H1 (cell line): Measurements from ENCODE around the gene VASN.

Experiments
- CEBPB ChIP-seq: IDR thresholded peaks from 2 replicates; pipeline ENCODE4 v1.6.1; 2012; ENCODE audit warnings: low read depth, low read length
- CREB1 ChIP-seq: IDR thresholded peaks from 2 replicates; pipeline ENCODE4 v1.6.1; 2012; ENCODE audit warnings: inconsistent platforms
- CTCF ChIP-seq, 3 experiments: IDR thresholded peaks; 1 replicate in 2 of 3; 2 replicates in 1 of 3; pipeline versions ENCODE4 v1.5.1 to v1.6.1; 2011; ENCODE audit warnings: low read length in 3 of 3, mild to moderate bottlenecking in 3 of 3, inconsistent platforms in 2 of 3, low read depth in 1 of 3, moderate library complexity in 1 of 3; ENCODE audit not compliant: insufficient read depth in 1 of 3; ENCODE audit errors: control extremely low read depth in 1 of 3
- EP300 ChIP-seq, 2 experiments: IDR thresholded peaks; 1 replicate in 1 of 2; 2 replicates in 1 of 2; pipeline ENCODE4 v1.6.1; 2011 to 2012; ENCODE audit warnings: low read depth in 2 of 2, low read length in 2 of 2, mild to moderate bottlenecking in 2 of 2, borderline replicate concordance in 1 of 2, inconsistent platforms in 1 of 2, moderate library complexity in 1 of 2
- JUND ChIP-seq: IDR thresholded peaks from 2 replicates; pipeline ENCODE4 v1.6.1; 2011; ENCODE audit warnings: mild to moderate bottlenecking, improper control_type of control experiment, low read length
- MAFK ChIP-seq: IDR thresholded peaks from 2 replicates; pipeline ENCODE4 v1.6.1; 2012; ENCODE audit warnings: low read depth, mild to moderate bottlenecking, improper control_type of control experiment, low read length
- MAX ChIP-seq: IDR thresholded peaks from 2 replicates; pipeline ENCODE4 v1.6.1; 2012; ENCODE audit warnings: inconsistent platforms
- RFX5 ChIP-seq: IDR thresholded peaks from 2 replicates; pipeline ENCODE4 v1.6.1; 2011; ENCODE audit warnings: low read depth, low read length, improper control_type of control experiment, borderline replicate concordance
- ZNF274 ChIP-seq: IDR thresholded peaks from 2 replicates; pipeline ENCODE4 v1.7.0; 2012; ENCODE audit warnings: low read length, borderline replicate concordance; ENCODE audit errors: extremely low read depth

DNA sequence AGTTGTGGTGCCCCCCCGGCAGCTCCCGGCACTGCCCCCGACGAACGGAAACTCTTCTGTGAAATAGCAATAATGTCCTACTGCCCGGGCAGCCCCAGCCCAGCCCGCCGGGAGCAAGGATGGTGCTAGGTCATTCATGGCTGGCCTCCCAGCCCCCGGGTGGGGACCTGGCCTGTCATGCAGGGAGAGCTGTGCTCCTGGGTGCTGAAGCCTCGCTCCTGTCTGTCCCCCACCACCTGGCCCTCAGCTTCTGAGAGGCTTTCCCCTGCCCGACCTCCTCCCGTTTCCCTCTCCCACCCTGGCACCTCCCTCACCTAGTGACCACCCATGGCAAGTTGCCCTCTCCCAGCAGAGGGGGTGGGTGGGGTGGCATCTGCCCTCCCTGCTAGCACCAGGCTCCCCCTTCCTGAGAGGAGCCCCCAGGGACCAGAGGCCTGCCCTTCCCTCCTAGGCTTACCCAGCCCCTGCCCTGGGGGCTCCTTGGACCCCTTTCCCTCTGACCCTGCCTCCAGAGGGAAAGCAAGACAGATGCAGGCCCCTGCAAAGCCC, 34.0 kb upstream of the VASN start:
- TF ChIP-seq RFX5 (no peak), CTCF (IDR thresholded peaks at IDR 0.05; ENCODE audit: control extremely low read depth in 1 of 3, insufficient read depth in 1 of 3, low read depth in 1 of 3, low read length in 3 of 3) (no peak), MAFK (no peak), ZNF274 (no peak), EP300 (IDR thresholded peaks at IDR 0.05; ENCODE audit: borderline replicate concordance in 1 of 2, low read depth in 2 of 2, low read length in 2 of 2) (no peak), CREB1 (no peak), JUND (no peak), CEBPB (no peak), MAX (no peak)
